Measurements from ENCODE around the gene ARHGAP6.
"Not testable (repeated sequence)": the region's sequence is repeated elsewhere in the genome, so short reads cannot be mapped to it uniquely, and the experiment has no call there.

The ARHGAP6 gene

GRCh38 chrX:11509786-11510185, 155.9 kb downstream of the ARHGAP6 start:
- DNase-seq = no peak

- no peak for DNase-seq
These were observed 161.5 kb downstream of the ARHGAP6 start for GRCh38 chrX:11504234-11504633.

- no peak for DNase-seq
These were observed 166.4 kb downstream of the ARHGAP6 start for GRCh38 chrX:11499076-11500044.

- not testable (repeated sequence) for DNase-seq
These were observed 174.3 kb downstream of the ARHGAP6 start for GRCh38 chrX:11491375-11491774.

- DNase-seq = no peak
These were observed 181.4 kb downstream of the ARHGAP6 start for GRCh38 chrX:11484290-11484689.

GRCh38 chrX:11481035-11481434, 184.7 kb downstream of the ARHGAP6 start:
- no peak for DNase-seq

GRCh38 chrX:11480626-11481025, 185.1 kb downstream of the ARHGAP6 start:
- no peak for DNase-seq

DNA sequence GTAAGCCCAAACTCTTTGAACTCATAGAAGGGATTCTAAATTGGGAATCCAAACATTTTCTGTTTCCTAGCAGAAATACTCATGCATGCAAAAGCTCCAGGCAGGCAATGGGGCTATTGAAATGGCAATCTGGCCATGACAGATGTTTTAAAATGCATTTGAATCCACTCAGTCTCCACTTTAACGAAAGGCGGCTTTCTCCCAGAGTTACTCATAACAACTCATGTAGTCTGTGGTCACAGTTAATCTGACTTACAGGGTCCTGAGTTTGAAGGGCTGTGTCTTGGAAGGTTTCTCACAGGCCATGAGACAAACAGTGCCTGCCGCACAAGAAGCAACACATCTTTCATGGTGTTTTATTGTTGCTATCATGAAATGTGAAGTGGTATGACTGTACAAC, 186.8 kb downstream of the ARHGAP6 start:
- no peak for DNase-seq

- DNase-seq = no peak
These were observed 187.7 kb downstream of the ARHGAP6 start for GRCh38 chrX:11478026-11478425.

DNA sequence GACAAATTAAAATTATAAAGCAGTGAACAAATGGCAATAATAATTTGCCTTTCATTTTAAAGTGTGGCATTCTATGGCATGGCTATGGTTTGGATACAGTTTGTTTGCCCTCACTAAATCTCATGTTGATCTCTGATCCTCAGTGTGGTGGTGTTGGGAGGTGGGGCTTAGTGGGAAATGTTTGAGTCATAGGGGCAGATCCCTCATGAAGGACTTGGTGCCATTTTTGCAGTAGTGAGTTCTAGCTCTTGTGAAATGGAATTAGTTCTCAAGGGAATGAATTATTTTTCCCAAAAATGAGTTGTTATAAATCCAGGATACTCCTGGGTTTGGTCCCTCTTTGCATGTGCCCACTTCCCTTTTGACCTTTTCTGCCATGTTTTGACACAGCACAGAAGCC, 191.1 kb downstream of the ARHGAP6 start:
- DNase-seq = no peak

DNA sequence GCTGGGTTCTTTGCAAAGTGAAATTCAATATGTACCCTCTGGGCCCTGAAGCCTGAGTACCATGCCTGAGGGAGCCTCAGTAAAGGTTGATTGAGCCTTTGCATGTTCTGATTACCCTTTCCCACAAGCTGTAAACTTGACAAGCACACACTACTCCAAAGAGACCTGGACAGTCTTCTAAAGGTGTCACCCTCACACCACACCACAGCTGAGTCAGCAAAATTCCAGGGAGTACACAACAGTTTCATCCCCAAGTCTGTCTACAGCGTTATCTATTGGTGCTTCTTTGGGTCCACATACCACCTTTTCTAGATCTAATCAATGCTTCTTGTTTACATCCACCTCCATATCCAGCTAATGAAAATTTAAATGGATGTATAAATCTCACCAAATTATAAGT, 191.7 kb downstream of the ARHGAP6 start:
- DNase-seq = no peak

GRCh38 chrX:11472879-11473278, 192.8 kb downstream of the ARHGAP6 start:
- no peak for DNase-seq

GRCh38 chrX:11472381-11472780, 193.3 kb downstream of the ARHGAP6 start:
- no peak for DNase-seq

- DNase-seq = no peak
These were observed 195.3 kb downstream of the ARHGAP6 start for GRCh38 chrX:11470250-11470974.

GRCh38 chrX:11465648-11466411, 199.9 kb downstream of the ARHGAP6 start:
- no peak for DNase-seq

GRCh38 chrX:11464836-11465463, 200.8 kb downstream of the ARHGAP6 start:
- no peak for DNase-seq

GRCh38 chrX:11464380-11464779, 201.3 kb downstream of the ARHGAP6 start:
- no peak for DNase-seq

GRCh38 chrX:11462648-11463047, 203.1 kb downstream of the ARHGAP6 start:
- DNase-seq = no peak

GRCh38 chrX:11462136-11462535, 203.6 kb downstream of the ARHGAP6 start:
- DNase-seq = no peak

DNA sequence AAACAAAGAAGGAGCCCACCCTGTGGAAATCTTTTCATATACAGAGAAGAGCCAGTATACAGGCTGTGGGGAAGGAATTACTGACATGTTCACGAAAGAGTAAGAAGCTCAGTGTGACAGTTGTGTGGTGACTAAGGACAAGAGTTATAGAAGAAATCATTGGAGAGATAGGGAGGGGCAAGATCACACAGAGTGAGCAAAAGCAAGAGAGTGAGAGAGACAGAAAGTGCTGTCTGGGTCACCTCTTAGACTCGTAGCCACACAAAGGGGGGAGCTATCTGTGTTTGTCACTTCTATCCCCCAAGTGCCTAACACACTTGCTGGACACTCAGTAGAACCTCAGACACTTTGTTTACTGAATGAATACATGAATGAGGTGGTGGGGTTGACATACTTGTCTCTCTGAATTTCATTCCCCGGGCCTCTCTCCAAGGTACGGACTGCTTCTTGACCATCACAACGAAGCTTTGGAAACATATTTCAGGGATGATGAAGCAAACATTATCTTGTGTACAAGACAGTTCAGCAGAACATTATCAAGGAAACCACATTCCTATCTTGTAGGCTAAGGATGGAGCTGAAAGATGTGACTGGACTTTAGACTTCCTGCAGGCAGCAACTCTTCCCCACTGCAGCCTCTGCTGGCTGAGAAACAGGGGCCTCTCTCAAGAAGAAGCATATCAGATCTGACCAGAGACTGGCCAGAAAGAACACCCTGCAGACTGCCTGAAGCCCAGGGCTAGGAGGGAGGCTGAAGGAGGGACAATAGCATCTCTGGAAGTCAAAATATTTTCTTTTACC, 204.3 kb downstream of the ARHGAP6 start:
- DNase-seq = no peak

DNA sequence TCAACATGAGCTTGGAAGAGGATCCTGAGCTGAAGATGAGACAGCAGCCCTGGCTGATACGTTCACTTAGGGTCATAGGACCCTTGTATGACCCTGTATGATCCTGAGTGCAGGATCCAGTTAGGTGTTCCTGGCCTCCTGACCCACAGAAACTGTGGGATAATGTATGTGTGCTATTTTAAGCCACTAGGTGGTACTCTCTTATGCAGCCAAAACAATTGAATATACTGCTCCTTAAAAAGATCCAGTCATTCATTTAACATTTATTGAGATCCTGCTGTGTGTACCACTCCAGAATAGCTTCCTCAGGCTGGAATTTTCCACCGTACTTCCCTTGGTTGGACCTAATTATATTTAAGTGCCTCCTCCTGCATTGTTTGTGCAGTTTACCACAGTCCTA, 205.4 kb downstream of the ARHGAP6 start:
- DNase-seq = no peak

GRCh38 chrX:11458170-11458569, 207.6 kb downstream of the ARHGAP6 start:
- DNase-seq = no peak

All from AML-193 (cell line).